Endothelial cell of umbilical vein (primary cell): ENCODE measurements around the gene SEL1L2. TPM values are rescaled to one million over a fixed set of nuclear protein-coding genes. Genes with fewer than 3 reads are reported as not detected.

Source experiments
- BruUV-seq: library from RNA; stranded (reverse); fragments of 400-500 nt; replicated peaks from 2 replicates; lab custom pipeline; 2021; lab: Mats Ljungman, UMichigan
- CTCF ChIA-PET: fragments of 300-600, 350-600 bp; sonication (Branson Sonifier 250); formaldehyde crosslinking; loops from one replicate; lab custom pipeline; 2021; ENCODE audit warnings: antibody characterized with exemption, inconsistent platforms; lab: Charles Lee
- POLR2A ChIA-PET: fragments of 300-600, 350-600 bp; sonication (Branson Sonifier 250); formaldehyde crosslinking; loops from one replicate; lab custom pipeline; 2021; ENCODE audit warnings: antibody characterized with exemption, inconsistent platforms; lab: Charles Lee
- DNase-seq: peaks from one replicate; pipeline ENCODE4 v3.0.0-alpha.2; 2011; ENCODE audit warnings: low read depth, low spot score
- FAIRE-seq: peaks from 2 replicates; lab custom pipeline; 2011; peaks lifted over from hg19 to GRCh38; lab: Jason Lieb, UNC
- H2AFZ ChIP-seq: 2 replicates; pipeline ENCODE4 v1.6.0; 2012; ENCODE audit warnings: low read depth, low read length, control low read depth, inconsistent platforms
- H3K27ac ChIP-seq: 2 replicates; pipeline ENCODE4 v1.5.1; 2011; ENCODE audit warnings: low read depth, mild to moderate bottlenecking, control low read depth, low read length, moderate library complexity; ENCODE audit not compliant: insufficient read depth
- H3K27me3 ChIP-seq, 2 experiments: 2 replicates each; pipeline versions ENCODE4 v1.6.0 to v1.6.1; 2011; ENCODE audit warnings: low read length in 2 of 2, mixed read lengths in 1 of 2; ENCODE audit not compliant: control insufficient read depth in 2 of 2, insufficient read depth in 2 of 2
- H3K36me3 ChIP-seq, 2 experiments: 2 replicates in 1 of 2; 3 replicates in 1 of 2; pipeline ENCODE4 v1.5.1; 2011; ENCODE audit warnings: low read length in 2 of 2, mild to moderate bottlenecking in 1 of 2, moderate library complexity in 1 of 2; ENCODE audit not compliant: control insufficient read depth in 2 of 2, insufficient read depth in 2 of 2; ENCODE audit errors: extremely low read depth in 1 of 2
- H3K4me1 ChIP-seq: 3 replicates; pipeline ENCODE4 v1.5.1; 2011; ENCODE audit warnings: mild to moderate bottlenecking, low read length; ENCODE audit not compliant: control insufficient read depth, insufficient read depth; ENCODE audit errors: extremely low read depth
- H3K4me2 ChIP-seq: 2 replicates; pipeline ENCODE4 v1.6.1; 2011; ENCODE audit warnings: low read length, control low read depth, mixed read lengths; ENCODE audit not compliant: insufficient read depth
- H3K4me3 ChIP-seq, 3 experiments: fragments of 200-600 bp in 1 of 3; sonication (generic), shearing (Covaris generic) in 1 of 3; replicated peaks in 1 of 3; 2 replicates each; pipeline ENCODE4 v1.5.1; 2011 to 2016; ENCODE audit warnings: control low read depth in 3 of 3, low read length in 3 of 3, mild to moderate bottlenecking in 2 of 3, inconsistent platforms in 1 of 3, low read depth in 1 of 3, moderate library complexity in 1 of 3; ENCODE audit not compliant: insufficient read depth in 1 of 3
- H3K79me2 ChIP-seq: 2 replicates; pipeline ENCODE4 v1.6.0; 2012; ENCODE audit warnings: low read length, inconsistent platforms; ENCODE audit not compliant: control insufficient read depth, insufficient read depth
- H3K9ac ChIP-seq: replicated peaks from 2 replicates; pipeline ENCODE3; 2011; ENCODE audit warnings: low read length, control low read depth; ENCODE audit not compliant: insufficient read depth; ENCODE audit errors: extremely low read depth
- H3K9me1 ChIP-seq: replicated peaks from 3 replicates; pipeline ENCODE4 v1.6.0; 2011; ENCODE audit warnings: mild to moderate bottlenecking, low read length; ENCODE audit not compliant: control insufficient read depth, insufficient read depth; ENCODE audit errors: extremely low read depth
- H3K9me3 ChIP-seq: replicated peaks from 2 replicates; pipeline ENCODE4 v1.5.1; 2012; ENCODE audit warnings: low read length, inconsistent platforms; ENCODE audit not compliant: control insufficient read depth, insufficient read depth
- H4K20me1 ChIP-seq: replicated peaks from 2 replicates; pipeline ENCODE3; 2011; ENCODE audit warnings: mild to moderate bottlenecking, low read length; ENCODE audit not compliant: control insufficient read depth, insufficient read depth; ENCODE audit errors: extremely low read depth
- CTCF ChIP-seq, 2 donors: IDR thresholded peaks; 1 replicate in 1 of 2; 2 replicates in 1 of 2; pipeline ENCODE4 v1.5.1; 2011; ENCODE audit warnings: low read length in 2 of 2, mild to moderate bottlenecking in 2 of 2, moderate library complexity in 2 of 2, control low read depth in 1 of 2, inconsistent platforms in 1 of 2, low read depth in 1 of 2; ENCODE audit not compliant: insufficient read depth in 1 of 2; ENCODE audit errors: extremely low read depth in 1 of 2
- EZH2 ChIP-seq: IDR thresholded peaks from 2 replicates; pipeline ENCODE4 v1.6.1; 2012; ENCODE audit warnings: borderline replicate concordance, low read depth, mild to moderate bottlenecking, moderate library complexity, low read length, inconsistent platforms; ENCODE audit not compliant: severe bottlenecking
- FOS ChIP-seq: IDR thresholded peaks from 2 replicates; pipeline ENCODE4 v1.6.1; 2011; ENCODE audit warnings: mild to moderate bottlenecking, low read length, moderate library complexity, borderline replicate concordance; ENCODE audit not compliant: insufficient read depth
- GATA2 ChIP-seq: IDR thresholded peaks from 2 replicates; pipeline ENCODE4 v1.7.0; 2011; ENCODE audit warnings: low read depth, mild to moderate bottlenecking, moderate library complexity, mixed read lengths, low read length; ENCODE audit not compliant: insufficient read length, insufficient read depth
- JUN ChIP-seq: IDR thresholded peaks from 2 replicates; pipeline ENCODE4 v1.6.1; 2011; ENCODE audit warnings: borderline replicate concordance, low read depth; ENCODE audit not compliant: insufficient read length, insufficient read depth
- MAX ChIP-seq: IDR thresholded peaks from 2 replicates; pipeline ENCODE4 v1.6.1; 2011; ENCODE audit not compliant: insufficient read depth, insufficient read length
- MYC ChIP-seq: IDR thresholded peaks from one replicate; pipeline ENCODE4 v1.6.1; 2011; ENCODE audit warnings: mild to moderate bottlenecking, low read depth, low read length
- POLR2A ChIP-seq: IDR thresholded peaks from 2 replicates; pipeline ENCODE4 v1.6.1; 2012; ENCODE audit warnings: low read depth, mild to moderate bottlenecking, control low read depth, low read length
- POLR2AphosphoS5 ChIP-seq: IDR thresholded peaks from 2 replicates; pipeline ENCODE4 v1.6.1; 2012; ENCODE audit warnings: low read depth, mild to moderate bottlenecking, control low read depth, low read length, moderate library complexity; ENCODE audit not compliant: insufficient read depth
- dilution Hi-C: fragments of 300-500 bp; cut with MboI; formaldehyde crosslinking; loops from one replicate; pipeline ENCODE4 v1.15.0; 2019; ENCODE audit warnings: low sequenced_read_pairs; ENCODE audit not compliant: extremely low pct_ligation_motif_present
- intact Hi-C: fragments of 100-400 bp; cut with micrococcal nuclease; formaldehyde crosslinking; loops from one replicate; pipeline ENCODE4 v1.10.0; 2022
- polyA plus RNA-seq, 4 experiments: library from polyadenylated mRNA; depleted of rRNA in 3 of 4; stranded (reverse) in 3 of 4; unstranded in 1 of 4; fragments of >200 nt; gene quantifications; 2 replicates each; pipeline versions ENCODE4 v1.2.1 to v1.2.3, GENCODE V29; 2011 to 2012; ENCODE audit warnings: missing spikeins in 1 of 4
- total RNA-seq: library from RNA; stranded (reverse); gene quantifications from 2 replicates; pipeline ENCODE4 v1.2.3, GENCODE V29; 2021

SEL1L2 gene
- total and polyA plus RNA-seq, 2 donors (not counting 3 experiments of a cell fraction or from before 2014, with no cell fraction given), result not detected

GRCh38 chr20:13913572-13913971 is 76.8 kb downstream of the SEL1L2 start:
- no peak overlapping the region for H3K27ac ChIP-seq
- no peaks in the 10 kb centered on the region for H3K36me3 ChIP-seq
- no peaks in the 10 kb centered on the region for H3K79me2 ChIP-seq
- H3K4me3 ChIP-seq, result no peak overlapping the region
- CTCF ChIA-PET, result interaction anchor here (1.2 kb wide), 1 partner anchor 9 kb away, joined by 3 read pairs; no protein-coding TSS in a partner anchor
- H3K4me2 ChIP-seq, result no peak overlapping the region
- no peaks in the 10 kb centered on the region for H3K9me1 ChIP-seq
- no TSS peak for BruUV-seq
- TF ChIP-seq JUN, result no peak
- TF ChIP-seq MYC, result no peak
- no peak for TF ChIP-seq CTCF (IDR thresholded peaks at IDR 0.05; ENCODE audit: extremely low read depth in 1 of 2, insufficient read depth in 1 of 2, low read depth in 1 of 2, low read length in 2 of 2)
- TF ChIP-seq POLR2A, result no peak
- TF ChIP-seq FOS, result no peak
- TF ChIP-seq EZH2, result no peak
- TF ChIP-seq GATA2, result no peak
- TF ChIP-seq POLR2AphosphoS5, result no peak
- TF ChIP-seq MAX, result no peak
- POLR2A ChIA-PET, result no interaction called here
- intact Hi-C loops, result no loop called here
- DNase-seq, result no peak
- no peaks in the 10 kb centered on the region for H3K27me3 ChIP-seq
- no peaks in the 10 kb centered on the region for H3K9me3 ChIP-seq
- dilution Hi-C loops, result no loop called here
- H3K9ac ChIP-seq, result no peak overlapping the region
- H4K20me1 ChIP-seq, result no peaks in the 10 kb centered on the region
- no peaks in the 10 kb centered on the region for H3K4me1 ChIP-seq
- no peak overlapping the region for H2AFZ ChIP-seq
- no peak for FAIRE-seq
